HEK293 (cell line): ENCODE measurements around the gene CCM2.

Experiments
- CTCF ChIA-PET: fragments of 350-600 bp; formaldehyde crosslinking; extraction: SDS; loops from one replicate; lab custom pipeline; 2021; ENCODE audit warnings: antibody characterized with exemption; lab: Yijun Ruan, JAX
- POLR2A ChIA-PET: fragments of 300-600 bp; formaldehyde crosslinking; extraction: SDS; loops from one replicate; lab custom pipeline; 2020; ENCODE audit warnings: antibody characterized with exemption, inconsistent platforms; lab: Yijun Ruan, JAX
- H3K27ac ChIP-seq: fragments of 200-500 bp; sonication (Bioruptor generic); 2 replicates; pipeline ENCODE4 v1.5.1; 2014; ENCODE audit warnings: low read depth, low read length, control low read depth, inconsistent platforms; ENCODE audit errors: extremely low read depth
- H3K36me3 ChIP-seq, 2 experiments: fragments of 200-500 bp in 1 of 2; sonication (Bioruptor generic) in 1 of 2; 1 replicate in 1 of 2; 2 replicates in 1 of 2; pipeline ENCODE4 v1.5.1; 2014 to 2017; ENCODE audit warnings: inconsistent platforms in 2 of 2, low read length in 2 of 2; ENCODE audit not compliant: control insufficient read depth in 2 of 2, insufficient read depth in 1 of 2
- H3K4me1 ChIP-seq: fragments of 200-500 bp; sonication (Bioruptor generic); 2 replicates; pipeline ENCODE4 v1.5.1; 2014; ENCODE audit warnings: mild to moderate bottlenecking, low read length, inconsistent platforms; ENCODE audit not compliant: control insufficient read depth, insufficient read depth
- H3K4me3 ChIP-seq: 2 replicates; pipeline ENCODE4 v1.5.1; 2011; ENCODE audit warnings: low read depth, mild to moderate bottlenecking, control low read depth, low read length, moderate library complexity
- H3K9me3 ChIP-seq: fragments of 200-500 bp; sonication (Bioruptor generic); 2 replicates; pipeline ENCODE4 v1.5.1; 2014; ENCODE audit warnings: low read depth, low read length, inconsistent platforms; ENCODE audit not compliant: control insufficient read depth, insufficient read depth
- KLF10 ChIP-seq: fragments of 450-650 bp; IDR thresholded peaks from 2 replicates; pipeline ENCODE4 v1.5.1; 2018; ENCODE audit warnings: missing biosample characterization, mild to moderate bottlenecking, missing genetic modification characterization
- KLF16 ChIP-seq: fragments of 450-650 bp; formaldehyde crosslinking; IDR thresholded peaks from 2 replicates; pipeline ENCODE4 v1.5.1; 2017; ENCODE audit warnings: missing biosample characterization, missing genetic modification characterization
- SP2 ChIP-seq: fragments of 450-650 bp; formaldehyde crosslinking; IDR thresholded peaks from 2 replicates; pipeline ENCODE4 v1.5.1; 2016; ENCODE audit warnings: missing biosample characterization, missing genetic modification characterization
- ZFHX2 ChIP-seq: fragments of 450-650 bp; formaldehyde crosslinking; conservative IDR thresholded peaks from 2 replicates; pipeline ENCODE4 v1.5.1; 2016; ENCODE audit warnings: missing biosample characterization, missing genetic modification characterization
- ZFP41 ChIP-seq: fragments of 450-650 bp; formaldehyde crosslinking; IDR thresholded peaks from 2 replicates; pipeline ENCODE4 v1.5.1; 2016; ENCODE audit warnings: missing biosample characterization, missing genetic modification characterization, borderline replicate concordance
- ZNF112 ChIP-seq: fragments of 450-650 bp; formaldehyde crosslinking; IDR thresholded peaks from 2 replicates; pipeline ENCODE4 v1.5.0; 2017; ENCODE audit warnings: missing biosample characterization, missing genetic modification characterization
- ZNF140 ChIP-seq: fragments of 450-650 bp; formaldehyde crosslinking; IDR thresholded peaks from 2 replicates; pipeline ENCODE4 v1.5.1; 2016; ENCODE audit warnings: missing biosample characterization, missing genetic modification characterization
- ZNF16 ChIP-seq: fragments of 450-650 bp; formaldehyde crosslinking; IDR thresholded peaks from 2 replicates; pipeline ENCODE4 v1.5.1; 2016; ENCODE audit warnings: low read depth, missing biosample characterization, missing genetic modification characterization
- ZNF223 ChIP-seq: fragments of 450-650 bp; formaldehyde crosslinking; IDR thresholded peaks from 2 replicates; pipeline ENCODE4 v1.5.1; 2016; ENCODE audit warnings: missing biosample characterization, missing genetic modification characterization
- ZNF37A ChIP-seq: fragments of 450-650 bp; IDR thresholded peaks from 2 replicates; pipeline ENCODE4 v1.5.1; 2018; ENCODE audit warnings: missing biosample characterization, missing genetic modification characterization
- ZNF449 ChIP-seq: fragments of 450-650 bp; formaldehyde crosslinking; IDR thresholded peaks from 2 replicates; pipeline ENCODE4 v1.5.1; 2017; ENCODE audit warnings: missing biosample characterization, mild to moderate bottlenecking, missing genetic modification characterization, moderate library complexity
- ZNF48 ChIP-seq: fragments of 450-650 bp; formaldehyde crosslinking; IDR thresholded peaks from 2 replicates; pipeline ENCODE4 v1.5.1; 2016; ENCODE audit warnings: missing biosample characterization, missing genetic modification characterization
- ZNF707 ChIP-seq: fragments of 450-650 bp; formaldehyde crosslinking; IDR thresholded peaks from 2 replicates; pipeline ENCODE4 v1.5.1; 2016; ENCODE audit warnings: missing biosample characterization, missing genetic modification characterization
- ZNF768 ChIP-seq: fragments of 450-650 bp; formaldehyde crosslinking; IDR thresholded peaks from 2 replicates; pipeline ENCODE4 v1.5.1; 2018; ENCODE audit warnings: missing biosample characterization, mild to moderate bottlenecking, missing genetic modification characterization
- ZNF777 ChIP-seq: fragments of 450-650 bp; formaldehyde crosslinking; IDR thresholded peaks from 2 replicates; pipeline ENCODE4 v1.5.1; 2017; ENCODE audit warnings: missing biosample characterization, missing genetic modification characterization, borderline replicate concordance
- ZNF843 ChIP-seq: fragments of 450-650 bp; formaldehyde crosslinking; IDR thresholded peaks from 2 replicates; pipeline ENCODE4 v1.5.1; 2016; ENCODE audit warnings: missing biosample characterization, missing genetic modification characterization
- TF ChIP-seq, protein P1 (sequence below): fragments of 450-650 bp; formaldehyde crosslinking; IDR thresholded peaks from 2 replicates; pipeline ENCODE4 v1.5.1; 2017; ENCODE audit warnings: missing biosample characterization, missing genetic modification characterization
- TF ChIP-seq, protein P2 (sequence below): fragments of 450-650 bp; formaldehyde crosslinking; IDR thresholded peaks from 2 replicates; pipeline ENCODE4 v1.5.1; 2016; ENCODE audit warnings: missing biosample characterization, missing genetic modification characterization, borderline replicate concordance
- TF ChIP-seq, protein P3 (sequence below): fragments of 450-650 bp; formaldehyde crosslinking; IDR thresholded peaks from 2 replicates; pipeline ENCODE4 v1.5.1; 2016; ENCODE audit warnings: missing biosample characterization, missing genetic modification characterization

CCM2 gene

GRCh38 chr7:45065031-45065995, 65.3 kb downstream of the CCM2 start:
- Histone ChIP-seq H3K27ac (no peak overlapping the region), H3K4me1 (no peaks in the 10 kb centered on the region), H3K36me3 (peaks cover 0 to 34% of the 10 kb centered on the region in 2 experiments; a peak in 2 of 3 replicates), H3K4me3 (no peak overlapping the region), H3K9me3 (no peaks in the 10 kb centered on the region)
- TF ChIP-seq ZNF223 (tag by site-specific recombination), result no peak
- no peak for TF ChIP-seq ZNF707
- TF ChIP-seq ZNF768 (tag by site-specific recombination), result no peak
- no peak for TF ChIP-seq ZNF37A (tag by site-specific recombination)
- TF ChIP-seq ZNF16, result no peak
- TF ChIP-seq ZNF140 (tag by site-specific recombination), result no peak
- TF ChIP-seq, protein P1, sequence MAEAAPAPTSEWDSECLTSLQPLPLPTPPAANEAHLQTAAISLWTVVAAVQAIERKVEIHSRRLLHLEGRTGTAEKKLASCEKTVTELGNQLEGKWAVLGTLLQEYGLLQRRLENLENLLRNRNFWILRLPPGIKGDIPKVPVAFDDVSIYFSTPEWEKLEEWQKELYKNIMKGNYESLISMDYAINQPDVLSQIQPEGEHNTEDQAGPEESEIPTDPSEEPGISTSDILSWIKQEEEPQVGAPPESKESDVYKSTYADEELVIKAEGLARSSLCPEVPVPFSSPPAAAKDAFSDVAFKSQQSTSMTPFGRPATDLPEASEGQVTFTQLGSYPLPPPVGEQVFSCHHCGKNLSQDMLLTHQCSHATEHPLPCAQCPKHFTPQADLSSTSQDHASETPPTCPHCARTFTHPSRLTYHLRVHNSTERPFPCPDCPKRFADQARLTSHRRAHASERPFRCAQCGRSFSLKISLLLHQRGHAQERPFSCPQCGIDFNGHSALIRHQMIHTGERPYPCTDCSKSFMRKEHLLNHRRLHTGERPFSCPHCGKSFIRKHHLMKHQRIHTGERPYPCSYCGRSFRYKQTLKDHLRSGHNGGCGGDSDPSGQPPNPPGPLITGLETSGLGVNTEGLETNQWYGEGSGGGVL (tag by site-specific recombination), result no peak
- TF ChIP-seq, protein P2, sequence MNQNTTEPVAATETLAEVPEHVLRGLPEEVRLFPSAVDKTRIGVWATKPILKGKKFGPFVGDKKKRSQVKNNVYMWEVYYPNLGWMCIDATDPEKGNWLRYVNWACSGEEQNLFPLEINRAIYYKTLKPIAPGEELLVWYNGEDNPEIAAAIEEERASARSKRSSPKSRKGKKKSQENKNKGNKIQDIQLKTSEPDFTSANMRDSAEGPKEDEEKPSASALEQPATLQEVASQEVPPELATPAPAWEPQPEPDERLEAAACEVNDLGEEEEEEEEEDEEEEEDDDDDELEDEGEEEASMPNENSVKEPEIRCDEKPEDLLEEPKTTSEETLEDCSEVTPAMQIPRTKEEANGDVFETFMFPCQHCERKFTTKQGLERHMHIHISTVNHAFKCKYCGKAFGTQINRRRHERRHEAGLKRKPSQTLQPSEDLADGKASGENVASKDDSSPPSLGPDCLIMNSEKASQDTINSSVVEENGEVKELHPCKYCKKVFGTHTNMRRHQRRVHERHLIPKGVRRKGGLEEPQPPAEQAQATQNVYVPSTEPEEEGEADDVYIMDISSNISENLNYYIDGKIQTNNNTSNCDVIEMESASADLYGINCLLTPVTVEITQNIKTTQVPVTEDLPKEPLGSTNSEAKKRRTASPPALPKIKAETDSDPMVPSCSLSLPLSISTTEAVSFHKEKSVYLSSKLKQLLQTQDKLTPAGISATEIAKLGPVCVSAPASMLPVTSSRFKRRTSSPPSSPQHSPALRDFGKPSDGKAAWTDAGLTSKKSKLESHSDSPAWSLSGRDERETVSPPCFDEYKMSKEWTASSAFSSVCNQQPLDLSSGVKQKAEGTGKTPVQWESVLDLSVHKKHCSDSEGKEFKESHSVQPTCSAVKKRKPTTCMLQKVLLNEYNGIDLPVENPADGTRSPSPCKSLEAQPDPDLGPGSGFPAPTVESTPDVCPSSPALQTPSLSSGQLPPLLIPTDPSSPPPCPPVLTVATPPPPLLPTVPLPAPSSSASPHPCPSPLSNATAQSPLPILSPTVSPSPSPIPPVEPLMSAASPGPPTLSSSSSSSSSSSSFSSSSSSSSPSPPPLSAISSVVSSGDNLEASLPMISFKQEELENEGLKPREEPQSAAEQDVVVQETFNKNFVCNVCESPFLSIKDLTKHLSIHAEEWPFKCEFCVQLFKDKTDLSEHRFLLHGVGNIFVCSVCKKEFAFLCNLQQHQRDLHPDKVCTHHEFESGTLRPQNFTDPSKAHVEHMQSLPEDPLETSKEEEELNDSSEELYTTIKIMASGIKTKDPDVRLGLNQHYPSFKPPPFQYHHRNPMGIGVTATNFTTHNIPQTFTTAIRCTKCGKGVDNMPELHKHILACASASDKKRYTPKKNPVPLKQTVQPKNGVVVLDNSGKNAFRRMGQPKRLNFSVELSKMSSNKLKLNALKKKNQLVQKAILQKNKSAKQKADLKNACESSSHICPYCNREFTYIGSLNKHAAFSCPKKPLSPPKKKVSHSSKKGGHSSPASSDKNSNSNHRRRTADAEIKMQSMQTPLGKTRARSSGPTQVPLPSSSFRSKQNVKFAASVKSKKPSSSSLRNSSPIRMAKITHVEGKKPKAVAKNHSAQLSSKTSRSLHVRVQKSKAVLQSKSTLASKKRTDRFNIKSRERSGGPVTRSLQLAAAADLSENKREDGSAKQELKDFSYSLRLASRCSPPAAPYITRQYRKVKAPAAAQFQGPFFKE (tag by site-specific recombination), result no peak
- no peak for TF ChIP-seq SP2 (tag by site-specific recombination)
- TF ChIP-seq KLF16 (tag by site-specific recombination), result no peak
- TF ChIP-seq ZFP41 (tag by site-specific recombination), result no peak
- TF ChIP-seq, protein P3, sequence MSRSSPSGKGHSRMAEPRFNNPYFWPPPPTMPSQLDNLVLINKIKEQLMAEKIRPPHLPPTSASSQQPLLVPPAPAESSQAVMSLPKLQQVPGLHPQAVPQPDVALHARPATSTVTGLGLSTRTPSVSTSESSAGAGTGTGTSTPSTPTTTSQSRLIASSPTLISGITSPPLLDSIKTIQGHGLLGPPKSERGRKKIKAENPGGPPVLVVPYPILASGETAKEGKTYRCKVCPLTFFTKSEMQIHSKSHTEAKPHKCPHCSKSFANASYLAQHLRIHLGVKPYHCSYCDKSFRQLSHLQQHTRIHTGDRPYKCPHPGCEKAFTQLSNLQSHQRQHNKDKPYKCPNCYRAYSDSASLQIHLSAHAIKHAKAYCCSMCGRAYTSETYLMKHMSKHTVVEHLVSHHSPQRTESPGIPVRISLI, result no peak
- POLR2A ChIA-PET, result no interaction called here
- CTCF ChIA-PET, result no interaction called here

DNA sequence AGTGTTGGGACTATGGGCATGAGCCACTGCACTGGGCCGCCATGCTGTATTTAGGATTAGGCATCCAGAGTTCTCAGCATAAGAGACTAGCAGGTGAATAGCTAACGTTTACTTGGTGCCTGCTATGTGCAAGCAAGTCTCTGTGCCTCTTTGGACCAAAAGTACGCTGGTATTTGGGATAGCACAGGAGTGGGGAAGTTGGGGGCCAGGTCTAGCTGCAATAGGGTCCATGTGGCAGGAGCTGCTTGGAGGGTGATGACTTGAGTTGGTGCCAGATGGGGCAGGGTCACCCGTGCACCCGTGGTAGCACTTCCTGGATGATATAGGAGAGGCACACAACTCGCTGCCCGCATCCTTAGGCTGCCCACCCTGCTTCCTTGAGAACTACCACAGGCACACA, 66.4 kb downstream of the CCM2 start:
- Histone ChIP-seq H3K36me3 (peaks cover 0 to 34% of the 10 kb centered on the region in 2 experiments; a peak in 2 of 3 replicates), H3K4me3 (no peak overlapping the region), H3K9me3 (no peaks in the 10 kb centered on the region), H3K4me1 (no peaks in the 10 kb centered on the region), H3K27ac (no peak overlapping the region)
- CTCF ChIA-PET, result no interaction called here
- TF ChIP-seq ZNF449 (no peak), ZNF48 (no peak), ZFHX2 (tag by site-specific recombination) (no peak), KLF10 (no peak), ZNF777 (tag by site-specific recombination) (no peak), ZNF843 (tag by site-specific recombination) (no peak), ZNF112 (no peak)
- POLR2A ChIA-PET, result no interaction called here
